HEK293 (cell line): ENCODE measurements around the gene PARP1.

Experiments used
- CTCF ChIA-PET: fragments of 350-600 bp; formaldehyde crosslinking; extraction: SDS; loops from one replicate; lab custom pipeline; 2021; ENCODE audit warnings: antibody characterized with exemption; lab: Yijun Ruan, JAX
- POLR2A ChIA-PET: fragments of 300-600 bp; formaldehyde crosslinking; extraction: SDS; loops from one replicate; lab custom pipeline; 2020; ENCODE audit warnings: antibody characterized with exemption, inconsistent platforms; lab: Yijun Ruan, JAX
- H3K27ac ChIP-seq: fragments of 200-500 bp; sonication (Bioruptor generic); 2 replicates; pipeline ENCODE4 v1.5.1; 2014; ENCODE audit warnings: low read depth, low read length, control low read depth, inconsistent platforms; ENCODE audit errors: extremely low read depth
- H3K36me3 ChIP-seq, 2 experiments: fragments of 200-500 bp in 1 of 2; sonication (Bioruptor generic) in 1 of 2; 1 replicate in 1 of 2; 2 replicates in 1 of 2; pipeline ENCODE4 v1.5.1; 2014 to 2017; ENCODE audit warnings: inconsistent platforms in 2 of 2, low read length in 2 of 2; ENCODE audit not compliant: control insufficient read depth in 2 of 2, insufficient read depth in 1 of 2
- H3K4me1 ChIP-seq: fragments of 200-500 bp; sonication (Bioruptor generic); 2 replicates; pipeline ENCODE4 v1.5.1; 2014; ENCODE audit warnings: mild to moderate bottlenecking, low read length, inconsistent platforms; ENCODE audit not compliant: control insufficient read depth, insufficient read depth
- H3K4me3 ChIP-seq: 2 replicates; pipeline ENCODE4 v1.5.1; 2011; ENCODE audit warnings: low read depth, mild to moderate bottlenecking, control low read depth, low read length, moderate library complexity
- H3K9me3 ChIP-seq: fragments of 200-500 bp; sonication (Bioruptor generic); 2 replicates; pipeline ENCODE4 v1.5.1; 2014; ENCODE audit warnings: low read depth, low read length, inconsistent platforms; ENCODE audit not compliant: control insufficient read depth, insufficient read depth
- KLF16 ChIP-seq: fragments of 450-650 bp; formaldehyde crosslinking; IDR thresholded peaks from 2 replicates; pipeline ENCODE4 v1.5.1; 2017; ENCODE audit warnings: missing biosample characterization, missing genetic modification characterization
- KLF8 ChIP-seq: fragments of 450-650 bp; formaldehyde crosslinking; IDR thresholded peaks from 2 replicates; pipeline ENCODE4 v1.5.1; 2016; ENCODE audit warnings: missing biosample characterization, missing genetic modification characterization
- KLF9 ChIP-seq: fragments of 450-650 bp; formaldehyde crosslinking; IDR thresholded peaks from 2 replicates; pipeline ENCODE4 v1.5.1; 2016; ENCODE audit warnings: missing biosample characterization, missing genetic modification characterization, low read depth
- ZBTB11 ChIP-seq: fragments of 450-650 bp; formaldehyde crosslinking; conservative IDR thresholded peaks from 2 replicates; pipeline ENCODE4 v1.5.1; 2016; ENCODE audit warnings: low read depth, missing biosample characterization, missing genetic modification characterization
- ZBTB20 ChIP-seq: fragments of 450-650 bp; formaldehyde crosslinking; IDR thresholded peaks from 2 replicates; pipeline ENCODE4 v1.5.1; 2016; ENCODE audit warnings: missing biosample characterization, missing genetic modification characterization
- ZBTB48 ChIP-seq: fragments of 450-650 bp; formaldehyde crosslinking; IDR thresholded peaks from 2 replicates; pipeline ENCODE4 v1.5.1; 2016; ENCODE audit warnings: missing biosample characterization, missing genetic modification characterization
- ZNF138 ChIP-seq: fragments of 450-650 bp; formaldehyde crosslinking; IDR thresholded peaks from 2 replicates; pipeline ENCODE4 v1.5.1; 2016; ENCODE audit warnings: missing biosample characterization, missing genetic modification characterization, borderline replicate concordance
- ZNF169 ChIP-seq: fragments of 450-650 bp; formaldehyde crosslinking; IDR thresholded peaks from 2 replicates; pipeline ENCODE4 v1.5.1; 2016; ENCODE audit warnings: missing biosample characterization, missing genetic modification characterization
- ZNF174 ChIP-seq: fragments of 450-650 bp; formaldehyde crosslinking; IDR thresholded peaks from 2 replicates; pipeline ENCODE4 v1.5.0; 2017; ENCODE audit warnings: missing biosample characterization, mild to moderate bottlenecking, missing genetic modification characterization
- ZNF214 ChIP-seq: fragments of 450-650 bp; formaldehyde crosslinking; IDR thresholded peaks from 2 replicates; pipeline ENCODE4 v1.5.1; 2017; ENCODE audit warnings: missing biosample characterization, mild to moderate bottlenecking, missing genetic modification characterization, borderline replicate concordance
- ZNF24 ChIP-seq: fragments of 450-650 bp; formaldehyde crosslinking; IDR thresholded peaks from 2 replicates; pipeline ENCODE4 v1.5.1; 2016; ENCODE audit warnings: missing biosample characterization, missing genetic modification characterization
- ZNF510 ChIP-seq: fragments of 450-650 bp; formaldehyde crosslinking; IDR thresholded peaks from 2 replicates; pipeline ENCODE4 v1.5.1; 2018; ENCODE audit warnings: mild to moderate bottlenecking, missing genetic modification characterization, missing biosample characterization; ENCODE audit not compliant: insufficient replicate concordance
- ZNF549 ChIP-seq: fragments of 450-650 bp; IDR thresholded peaks from 2 replicates; pipeline ENCODE4 v1.5.1; 2018; ENCODE audit warnings: missing biosample characterization, missing genetic modification characterization, mild to moderate bottlenecking, inconsistent platforms, moderate library complexity
- ZNF585B ChIP-seq: fragments of 450-650 bp; formaldehyde crosslinking; IDR thresholded peaks from 2 replicates; pipeline ENCODE4 v1.5.1; 2016; ENCODE audit warnings: missing biosample characterization, missing genetic modification characterization
- ZNF677 ChIP-seq: fragments of 450-650 bp; IDR thresholded peaks from 2 replicates; pipeline ENCODE4 v1.5.0; 2018; ENCODE audit warnings: missing biosample characterization, mild to moderate bottlenecking, missing genetic modification characterization, moderate library complexity
- ZNF76 ChIP-seq: fragments of 450-650 bp; formaldehyde crosslinking; IDR thresholded peaks from 2 replicates; pipeline ENCODE4; 2016; ENCODE audit warnings: low read depth, missing biosample characterization, missing genetic modification characterization, borderline replicate concordance
- ZNF792 ChIP-seq: fragments of 450-650 bp; formaldehyde crosslinking; IDR thresholded peaks from 2 replicates; pipeline ENCODE4 v1.5.1; 2016; ENCODE audit warnings: missing biosample characterization, missing genetic modification characterization
- ZNF843 ChIP-seq: fragments of 450-650 bp; formaldehyde crosslinking; IDR thresholded peaks from 2 replicates; pipeline ENCODE4 v1.5.1; 2016; ENCODE audit warnings: missing biosample characterization, missing genetic modification characterization
- ZSCAN30 ChIP-seq: fragments of 450-650 bp; IDR thresholded peaks from 2 replicates; pipeline ENCODE4 v1.5.1; 2018; ENCODE audit warnings: missing biosample characterization, mild to moderate bottlenecking, missing genetic modification characterization, moderate library complexity
- TF ChIP-seq, protein P1 (sequence below): fragments of 450-650 bp; formaldehyde crosslinking; IDR thresholded peaks from 2 replicates; pipeline ENCODE4 v1.5.1; 2017; ENCODE audit warnings: missing biosample characterization, mild to moderate bottlenecking, missing genetic modification characterization, moderate library complexity
- TF ChIP-seq, protein P2 (sequence below): fragments of 450-650 bp; formaldehyde crosslinking; IDR thresholded peaks from 2 replicates; pipeline ENCODE4 v1.5.1; 2016; ENCODE audit warnings: missing biosample characterization, missing genetic modification characterization

The PARP1 gene

DNA sequence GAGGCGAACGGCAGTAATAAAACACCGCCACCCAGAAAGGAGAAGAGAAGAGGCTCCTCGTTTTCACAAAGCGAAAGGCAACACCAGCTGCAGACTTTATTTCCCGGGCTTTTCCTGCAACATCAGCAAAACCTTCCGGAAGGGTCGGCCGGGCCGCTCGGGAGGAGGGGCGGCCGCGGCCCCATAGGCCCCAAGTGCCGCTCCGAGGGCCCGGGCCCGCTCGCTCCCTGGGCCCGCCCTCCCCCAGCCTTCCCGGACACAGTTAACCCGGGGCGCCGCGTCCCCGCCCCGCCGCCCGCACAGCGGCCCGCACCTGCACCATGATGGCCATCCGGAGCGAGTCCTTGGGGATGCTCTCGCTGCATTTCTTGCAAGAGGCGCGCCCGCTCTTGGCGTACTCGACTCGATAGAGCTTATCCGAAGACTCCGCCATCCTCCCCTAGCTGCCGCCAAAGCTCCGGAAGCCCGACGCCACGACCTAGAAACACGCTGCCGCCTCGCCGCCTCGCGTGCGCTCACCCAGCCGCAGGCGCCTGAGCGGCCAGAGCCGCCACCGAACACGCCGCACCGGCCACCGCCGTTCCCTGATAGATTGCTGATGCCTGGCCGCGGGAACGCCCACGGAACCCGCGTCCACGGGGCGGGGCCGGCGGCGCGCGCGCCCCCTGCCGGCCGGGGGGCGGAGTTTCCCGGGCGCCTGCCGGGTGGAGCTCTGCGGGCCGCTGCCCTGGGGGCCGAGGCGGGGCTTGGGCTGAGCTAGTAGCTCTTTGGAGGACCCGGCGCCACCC is at the start of gene PARP1 (continued):
- TF ChIP-seq ZBTB11 (tag by site-specific recombination) (peak; percentile 72), KLF8 (tag by site-specific recombination) (peak; percentile 83), KLF16 (tag by site-specific recombination) (peak; percentile 90), ZNF843 (tag by site-specific recombination) (peak; percentile 35; the same call in 1 of the 2 replicates), ZBTB20 (peak; percentile 96), ZNF792 (tag by site-specific recombination) (peak; percentile 60; the same call in 1 of the 2 replicates), ZNF169 (tag by site-specific recombination) (0 out of 2 replicates have a peak, but pooled peaks have one; percentile 25), ZNF585B (tag by site-specific recombination) (0 out of 2 replicates have a peak, but pooled peaks have one; percentile 4), ZSCAN30 (tag by site-specific recombination) (peak; percentile 76), ZBTB48 (peak; percentile 84), ZNF677 (tag by site-specific recombination) (peak; percentile 70; the same call in 1 of the 2 replicates), ZNF138 (tag by site-specific recombination) (no peak), ZNF24 (tag by site-specific recombination) (peak; percentile 62; the same call in 1 of the 2 replicates), ZNF174 (tag by site-specific recombination) (no peak)
- TF ChIP-seq, protein P1, sequence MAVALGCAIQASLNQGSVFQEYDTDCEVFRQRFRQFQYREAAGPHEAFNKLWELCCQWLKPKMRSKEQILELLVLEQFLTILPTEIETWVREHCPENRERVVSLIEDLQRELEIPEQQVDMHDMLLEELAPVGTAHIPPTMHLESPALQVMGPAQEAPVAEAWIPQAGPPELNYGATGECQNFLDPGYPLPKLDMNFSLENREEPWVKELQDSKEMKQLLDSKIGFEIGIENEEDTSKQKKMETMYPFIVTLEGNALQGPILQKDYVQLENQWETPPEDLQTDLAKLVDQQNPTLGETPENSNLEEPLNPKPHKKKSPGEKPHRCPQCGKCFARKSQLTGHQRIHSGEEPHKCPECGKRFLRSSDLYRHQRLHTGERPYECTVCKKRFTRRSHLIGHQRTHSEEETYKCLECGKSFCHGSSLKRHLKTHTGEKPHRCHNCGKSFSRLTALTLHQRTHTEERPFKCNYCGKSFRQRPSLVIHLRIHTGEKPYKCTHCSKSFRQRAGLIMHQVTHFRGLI (tag by site-specific recombination) = peak; percentile 73
- TF ChIP-seq, protein P2, sequence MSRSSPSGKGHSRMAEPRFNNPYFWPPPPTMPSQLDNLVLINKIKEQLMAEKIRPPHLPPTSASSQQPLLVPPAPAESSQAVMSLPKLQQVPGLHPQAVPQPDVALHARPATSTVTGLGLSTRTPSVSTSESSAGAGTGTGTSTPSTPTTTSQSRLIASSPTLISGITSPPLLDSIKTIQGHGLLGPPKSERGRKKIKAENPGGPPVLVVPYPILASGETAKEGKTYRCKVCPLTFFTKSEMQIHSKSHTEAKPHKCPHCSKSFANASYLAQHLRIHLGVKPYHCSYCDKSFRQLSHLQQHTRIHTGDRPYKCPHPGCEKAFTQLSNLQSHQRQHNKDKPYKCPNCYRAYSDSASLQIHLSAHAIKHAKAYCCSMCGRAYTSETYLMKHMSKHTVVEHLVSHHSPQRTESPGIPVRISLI (tag by site-specific recombination) = no peak

- Histone ChIP-seq H3K4me3 (no peak overlapping the region), H3K27ac (no peak overlapping the region), H3K9me3 (no peaks in the 10 kb centered on the region), H3K4me1 (no peaks in the 10 kb centered on the region), H3K36me3 (no peaks in the 10 kb centered on the region)
- CTCF ChIA-PET = interaction anchor here (0.5 to 4.0 kb wide), 15 partner anchors 10 to 173 kb away, joined by 3 to 33 read pairs (median 6); no protein-coding TSS in a partner anchor
- POLR2A ChIA-PET = no interaction called here
- no peak for TF ChIP-seq ZNF510 (tag by site-specific recombination)
- TF ChIP-seq KLF9 (tag by site-specific recombination) = no peak
- no peak for TF ChIP-seq ZNF214 (tag by site-specific recombination)
- no peak for TF ChIP-seq ZNF76 (tag by site-specific recombination)
- TF ChIP-seq ZNF792 (tag by site-specific recombination) = no peak
- TF ChIP-seq ZNF549 (tag by site-specific recombination) = no peak
Observed at GRCh38 chr1:226457307-226457712, 49.4 kb upstream of the PARP1 start.
